Endothelial cell of umbilical vein (primary cell): ENCODE measurements around the gene NDUFS3. TPM values are rescaled to one million over a fixed set of nuclear protein-coding genes. Genes with fewer than 3 reads are reported as not detected.

ENCODE experiments used
- BruUV-seq: library from RNA; stranded (reverse); fragments of 400-500 nt; replicated peaks from 2 replicates; lab custom pipeline; 2021; lab: Mats Ljungman, UMichigan
- CTCF ChIA-PET: fragments of 300-600, 350-600 bp; sonication (Branson Sonifier 250); formaldehyde crosslinking; loops from one replicate; lab custom pipeline; 2021; ENCODE audit warnings: antibody characterized with exemption, inconsistent platforms; lab: Charles Lee
- POLR2A ChIA-PET: fragments of 300-600, 350-600 bp; sonication (Branson Sonifier 250); formaldehyde crosslinking; loops from one replicate; lab custom pipeline; 2021; ENCODE audit warnings: antibody characterized with exemption, inconsistent platforms; lab: Charles Lee
- DNase-seq: peaks from one replicate; pipeline ENCODE4 v3.0.0-alpha.2; 2011; ENCODE audit warnings: low read depth, low spot score
- FAIRE-seq: peaks from 2 replicates; lab custom pipeline; 2011; peaks lifted over from hg19 to GRCh38; lab: Jason Lieb, UNC
- H2AFZ ChIP-seq: 2 replicates; pipeline ENCODE4 v1.6.0; 2012; ENCODE audit warnings: low read depth, low read length, control low read depth, inconsistent platforms
- H3K27ac ChIP-seq: 2 replicates; pipeline ENCODE4 v1.5.1; 2011; ENCODE audit warnings: low read depth, mild to moderate bottlenecking, control low read depth, low read length, moderate library complexity; ENCODE audit not compliant: insufficient read depth
- H3K27me3 ChIP-seq, 2 experiments: 2 replicates each; pipeline versions ENCODE4 v1.6.0 to v1.6.1; 2011; ENCODE audit warnings: low read length in 2 of 2, mixed read lengths in 1 of 2; ENCODE audit not compliant: control insufficient read depth in 2 of 2, insufficient read depth in 2 of 2
- H3K36me3 ChIP-seq, 2 experiments: 2 replicates in 1 of 2; 3 replicates in 1 of 2; pipeline ENCODE4 v1.5.1; 2011; ENCODE audit warnings: low read length in 2 of 2, mild to moderate bottlenecking in 1 of 2, moderate library complexity in 1 of 2; ENCODE audit not compliant: control insufficient read depth in 2 of 2, insufficient read depth in 2 of 2; ENCODE audit errors: extremely low read depth in 1 of 2
- H3K4me1 ChIP-seq: 3 replicates; pipeline ENCODE4 v1.5.1; 2011; ENCODE audit warnings: mild to moderate bottlenecking, low read length; ENCODE audit not compliant: control insufficient read depth, insufficient read depth; ENCODE audit errors: extremely low read depth
- H3K4me2 ChIP-seq: 2 replicates; pipeline ENCODE4 v1.6.1; 2011; ENCODE audit warnings: low read length, control low read depth, mixed read lengths; ENCODE audit not compliant: insufficient read depth
- H3K4me3 ChIP-seq, 3 experiments: fragments of 200-600 bp in 1 of 3; sonication (generic), shearing (Covaris generic) in 1 of 3; replicated peaks in 1 of 3; 2 replicates each; pipeline ENCODE4 v1.5.1; 2011 to 2016; ENCODE audit warnings: control low read depth in 3 of 3, low read length in 3 of 3, mild to moderate bottlenecking in 2 of 3, inconsistent platforms in 1 of 3, low read depth in 1 of 3, moderate library complexity in 1 of 3; ENCODE audit not compliant: insufficient read depth in 1 of 3
- H3K79me2 ChIP-seq: 2 replicates; pipeline ENCODE4 v1.6.0; 2012; ENCODE audit warnings: low read length, inconsistent platforms; ENCODE audit not compliant: control insufficient read depth, insufficient read depth
- H3K9ac ChIP-seq: replicated peaks from 2 replicates; pipeline ENCODE3; 2011; ENCODE audit warnings: low read length, control low read depth; ENCODE audit not compliant: insufficient read depth; ENCODE audit errors: extremely low read depth
- H3K9me1 ChIP-seq: replicated peaks from 3 replicates; pipeline ENCODE4 v1.6.0; 2011; ENCODE audit warnings: mild to moderate bottlenecking, low read length; ENCODE audit not compliant: control insufficient read depth, insufficient read depth; ENCODE audit errors: extremely low read depth
- H3K9me3 ChIP-seq: replicated peaks from 2 replicates; pipeline ENCODE4 v1.5.1; 2012; ENCODE audit warnings: low read length, inconsistent platforms; ENCODE audit not compliant: control insufficient read depth, insufficient read depth
- H4K20me1 ChIP-seq: replicated peaks from 2 replicates; pipeline ENCODE3; 2011; ENCODE audit warnings: mild to moderate bottlenecking, low read length; ENCODE audit not compliant: control insufficient read depth, insufficient read depth; ENCODE audit errors: extremely low read depth
- EZH2 ChIP-seq: IDR thresholded peaks from 2 replicates; pipeline ENCODE4 v1.6.1; 2012; ENCODE audit warnings: borderline replicate concordance, low read depth, mild to moderate bottlenecking, moderate library complexity, low read length, inconsistent platforms; ENCODE audit not compliant: severe bottlenecking
- FOS ChIP-seq: IDR thresholded peaks from 2 replicates; pipeline ENCODE4 v1.6.1; 2011; ENCODE audit warnings: mild to moderate bottlenecking, low read length, moderate library complexity, borderline replicate concordance; ENCODE audit not compliant: insufficient read depth
- GATA2 ChIP-seq: IDR thresholded peaks from 2 replicates; pipeline ENCODE4 v1.7.0; 2011; ENCODE audit warnings: low read depth, mild to moderate bottlenecking, moderate library complexity, mixed read lengths, low read length; ENCODE audit not compliant: insufficient read length, insufficient read depth
- JUN ChIP-seq: IDR thresholded peaks from 2 replicates; pipeline ENCODE4 v1.6.1; 2011; ENCODE audit warnings: borderline replicate concordance, low read depth; ENCODE audit not compliant: insufficient read length, insufficient read depth
- MYC ChIP-seq: IDR thresholded peaks from one replicate; pipeline ENCODE4 v1.6.1; 2011; ENCODE audit warnings: mild to moderate bottlenecking, low read depth, low read length
- POLR2A ChIP-seq: IDR thresholded peaks from 2 replicates; pipeline ENCODE4 v1.6.1; 2012; ENCODE audit warnings: low read depth, mild to moderate bottlenecking, control low read depth, low read length
- POLR2AphosphoS5 ChIP-seq: IDR thresholded peaks from 2 replicates; pipeline ENCODE4 v1.6.1; 2012; ENCODE audit warnings: low read depth, mild to moderate bottlenecking, control low read depth, low read length, moderate library complexity; ENCODE audit not compliant: insufficient read depth
- dilution Hi-C: fragments of 300-500 bp; cut with MboI; formaldehyde crosslinking; loops from one replicate; pipeline ENCODE4 v1.15.0; 2019; ENCODE audit warnings: low sequenced_read_pairs; ENCODE audit not compliant: extremely low pct_ligation_motif_present
- intact Hi-C: fragments of 100-400 bp; cut with micrococcal nuclease; formaldehyde crosslinking; loops from one replicate; pipeline ENCODE4 v1.10.0; 2022
- polyA plus RNA-seq, 4 experiments: library from polyadenylated mRNA; depleted of rRNA in 3 of 4; stranded (reverse) in 3 of 4; unstranded in 1 of 4; fragments of >200 nt; gene quantifications; 2 replicates each; pipeline versions ENCODE4 v1.2.1 to v1.2.3, GENCODE V29; 2011 to 2012; ENCODE audit warnings: missing spikeins in 1 of 4
- total RNA-seq: library from RNA; stranded (reverse); gene quantifications from 2 replicates; pipeline ENCODE4 v1.2.3, GENCODE V29; 2021
- TF ChIP-seq, protein P1 (sequence below), 2 donors: IDR thresholded peaks; 1 replicate in 1 of 2; 2 replicates in 1 of 2; pipeline ENCODE4 v1.5.1; 2011; ENCODE audit warnings: low read length in 2 of 2, mild to moderate bottlenecking in 2 of 2, moderate library complexity in 2 of 2, control low read depth in 1 of 2, inconsistent platforms in 1 of 2, low read depth in 1 of 2; ENCODE audit not compliant: insufficient read depth in 1 of 2; ENCODE audit errors: extremely low read depth in 1 of 2
- TF ChIP-seq, protein P2 (sequence below): IDR thresholded peaks from 2 replicates; pipeline ENCODE4 v1.6.1; 2011; ENCODE audit not compliant: insufficient read depth, insufficient read length

Gene NDUFS3
- total and polyA plus RNA-seq, 2 donors (not counting 3 experiments of a cell fraction or from before 2014, with no cell fraction given): 99.7 to 169 TPM

DNA sequence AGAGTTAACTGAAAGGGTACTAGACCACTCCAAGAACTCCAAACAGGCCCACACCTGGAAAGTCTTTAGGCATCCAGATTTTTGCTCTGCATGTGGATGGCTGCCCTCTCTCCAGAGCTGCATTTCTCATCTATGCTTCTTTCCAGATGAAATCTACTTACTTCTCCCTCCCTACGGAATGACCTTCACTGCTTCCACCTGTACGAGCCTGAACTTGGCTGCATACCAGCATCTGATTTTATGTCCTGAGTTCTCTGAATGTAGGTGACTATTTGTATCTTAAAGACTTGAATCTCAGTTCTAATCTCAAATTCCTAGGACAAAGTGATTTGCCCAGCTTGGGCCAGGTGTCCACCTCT lies 39.2 kb upstream of the NDUFS3 start:
- Histone ChIP-seq H3K27me3 (no peaks in the 10 kb centered on the region), H4K20me1 (peaks cover 17% of the 10 kb centered on the region), H3K9me1 (no peaks in the 10 kb centered on the region), H3K9me3 (no peaks in the 10 kb centered on the region), H3K4me1 (peaks cover 27% of the 10 kb centered on the region), H3K36me3 (no peaks in the 10 kb centered on the region), H3K27ac (peak overlapping the region; percentile 34), H3K4me3 (peak overlapping the region in 1 of 3 experiments; percentile 3), H2AFZ (no peak overlapping the region), H3K79me2 (peaks cover 95% of the 10 kb centered on the region), H3K4me2 (peak overlapping the region; percentile 85), H3K9ac (no peak overlapping the region)
- no peak for DNase-seq
- FAIRE-seq: no peak
- CTCF ChIA-PET: interaction anchor here (1.0 to 4.9 kb wide), 6 partner anchors 12 to 73 kb away, joined by 3 to 41 read pairs (median 5); partner anchors contain the start of gene CELF1
- intact Hi-C loops (loop anchor here (2.0 kb wide), 2 partner anchors 13 to 15 kb away; partner anchors contain the start of gene CELF1), dilution Hi-C loops (no loop called here)
- TF ChIP-seq POLR2A (no peak), MYC (no peak), JUN (no peak), POLR2AphosphoS5 (no peak)
- TF ChIP-seq, protein P1, sequence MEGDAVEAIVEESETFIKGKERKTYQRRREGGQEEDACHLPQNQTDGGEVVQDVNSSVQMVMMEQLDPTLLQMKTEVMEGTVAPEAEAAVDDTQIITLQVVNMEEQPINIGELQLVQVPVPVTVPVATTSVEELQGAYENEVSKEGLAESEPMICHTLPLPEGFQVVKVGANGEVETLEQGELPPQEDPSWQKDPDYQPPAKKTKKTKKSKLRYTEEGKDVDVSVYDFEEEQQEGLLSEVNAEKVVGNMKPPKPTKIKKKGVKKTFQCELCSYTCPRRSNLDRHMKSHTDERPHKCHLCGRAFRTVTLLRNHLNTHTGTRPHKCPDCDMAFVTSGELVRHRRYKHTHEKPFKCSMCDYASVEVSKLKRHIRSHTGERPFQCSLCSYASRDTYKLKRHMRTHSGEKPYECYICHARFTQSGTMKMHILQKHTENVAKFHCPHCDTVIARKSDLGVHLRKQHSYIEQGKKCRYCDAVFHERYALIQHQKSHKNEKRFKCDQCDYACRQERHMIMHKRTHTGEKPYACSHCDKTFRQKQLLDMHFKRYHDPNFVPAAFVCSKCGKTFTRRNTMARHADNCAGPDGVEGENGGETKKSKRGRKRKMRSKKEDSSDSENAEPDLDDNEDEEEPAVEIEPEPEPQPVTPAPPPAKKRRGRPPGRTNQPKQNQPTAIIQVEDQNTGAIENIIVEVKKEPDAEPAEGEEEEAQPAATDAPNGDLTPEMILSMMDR (IDR thresholded peaks at IDR 0.05; ENCODE audit: extremely low read depth in 1 of 2, insufficient read depth in 1 of 2, low read depth in 1 of 2, low read length in 2 of 2): no peak
- no TSS peak for BruUV-seq
- POLR2A ChIA-PET: no interaction called here

DNA sequence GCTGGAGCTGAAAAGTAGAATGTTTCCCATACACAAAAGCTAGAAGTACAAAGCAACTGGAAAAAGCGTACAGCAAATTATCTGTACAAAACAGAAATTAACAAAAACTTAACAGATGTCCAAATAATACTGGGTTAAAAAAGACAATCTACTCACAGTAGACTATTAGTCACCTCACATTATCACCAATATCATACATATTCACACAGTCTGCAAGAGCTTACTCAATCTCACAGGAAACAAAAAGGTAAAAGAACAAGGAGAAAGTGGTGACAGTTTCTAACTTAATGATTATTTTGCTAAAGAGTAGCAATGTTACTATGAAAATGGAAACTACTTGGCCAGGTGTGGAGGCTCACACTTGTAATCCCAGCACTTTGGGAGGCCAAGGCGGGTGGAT lies 37.8 kb upstream of the NDUFS3 start:
- no peak overlapping the region for H2AFZ ChIP-seq
- no TSS peak for BruUV-seq
- H3K27ac ChIP-seq: peak overlapping the region; percentile 70
- H3K9ac ChIP-seq: no peak overlapping the region
- H3K9me1 ChIP-seq: no peaks in the 10 kb centered on the region
- H4K20me1 ChIP-seq: peaks cover 14% of the 10 kb centered on the region
- H3K36me3 ChIP-seq: no peaks in the 10 kb centered on the region
- ChIA-PET CTCF (interaction anchor here (0.9 to 4.9 kb wide), 3 partner anchors 11 to 63 kb away, joined by 3 to 41 read pairs (median 7); partner anchors contain the start of gene CELF1), POLR2A (interaction anchor here (1.1 kb wide), 1 partner anchor 11 kb away, joined by 5 read pairs; the partner anchor contains the start of gene CELF1)
- no peak for DNase-seq
- no peaks in the 10 kb centered on the region for H3K27me3 ChIP-seq
- H3K4me2 ChIP-seq: peak overlapping the region; percentile 51
- dilution Hi-C loops (no loop called here), intact Hi-C loops (no loop called here)
- TF ChIP-seq JUN: no peak
- TF ChIP-seq, protein P2, sequence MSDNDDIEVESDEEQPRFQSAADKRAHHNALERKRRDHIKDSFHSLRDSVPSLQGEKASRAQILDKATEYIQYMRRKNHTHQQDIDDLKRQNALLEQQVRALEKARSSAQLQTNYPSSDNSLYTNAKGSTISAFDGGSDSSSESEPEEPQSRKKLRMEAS: no peak
- TF ChIP-seq, protein P1 (IDR thresholded peaks at IDR 0.05; ENCODE audit: extremely low read depth in 1 of 2, insufficient read depth in 1 of 2, low read depth in 1 of 2, low read length in 2 of 2): no peak
- no peak for TF ChIP-seq EZH2
- TF ChIP-seq POLR2A: no peak
- TF ChIP-seq MYC: no peak
- TF ChIP-seq GATA2: no peak
- no peak for TF ChIP-seq POLR2AphosphoS5
- TF ChIP-seq FOS: no peak
- H3K4me3 ChIP-seq: no peak overlapping the region
- peaks cover 94% of the 10 kb centered on the region for H3K79me2 ChIP-seq
- FAIRE-seq: no peak
- H3K4me1 ChIP-seq: peaks cover 27% of the 10 kb centered on the region
- H3K9me3 ChIP-seq: no peaks in the 10 kb centered on the region
